Stimulated activated CD4-positive, alpha-beta T cell treated with anti-CD3 and anti-CD28 coated beads, Interleukin-15, amount 100 ng/mL, for 48 hours (primary cell): ENCODE data around the gene ST7.

Experiments used
- DNase-seq, 2 donors: peaks; one replicate each; pipeline ENCODE4 v3.0.0-alpha.2; 2020; ENCODE audit warnings: low read depth in 2 of 2

Gene ST7

GRCh38 chr7:117190746-117191435 is 237.6 kb downstream of the ST7 start:
- DNase-seq: no peak

- DNase-seq: no peak
These were observed 238.8 kb downstream of the ST7 start for GRCh38 chr7:117192108-117192507.

- no peak for DNase-seq
These were observed 240.3 kb downstream of the ST7 start for GRCh38 chr7:117193564-117193963.

GRCh38 chr7:117194445-117194844 is 241.1 kb downstream of the ST7 start:
- DNase-seq: no peak

- no peak for DNase-seq
These were observed 242.2 kb downstream of the ST7 start for GRCh38 chr7:117195361-117196029.

GRCh38 chr7:117200132-117200531 is 246.8 kb downstream of the ST7 start:
- DNase-seq: no peak

GRCh38 chr7:117200786-117201458 is 247.6 kb downstream of the ST7 start:
- DNase-seq: no peak

GRCh38 chr7:117202511-117202910 is 249.2 kb downstream of the ST7 start:
- no peak for DNase-seq

GRCh38 chr7:117203205-117203604 is 249.9 kb downstream of the ST7 start:
- no peak for DNase-seq

GRCh38 chr7:117205873-117206272 is 252.6 kb downstream of the ST7 start:
- no peak for DNase-seq

GRCh38 chr7:117208257-117208656 is 255.0 kb downstream of the ST7 start:
- no peak for DNase-seq

GRCh38 chr7:117210397-117210796 is 257.1 kb downstream of the ST7 start:
- no peak for DNase-seq

- DNase-seq: no peak
These were observed 257.6 kb downstream of the ST7 start for GRCh38 chr7:117210908-117211307.

- DNase-seq: no peak
These were observed 258.3 kb downstream of the ST7 start for GRCh38 chr7:117211614-117212013.

GRCh38 chr7:117212969-117213877 is 259.9 kb downstream of the ST7 start:
- peak in 1 of 2 donors; percentile 31 for DNase-seq

GRCh38 chr7:117216010-117216409 is 262.7 kb downstream of the ST7 start:
- DNase-seq: no peak

GRCh38 chr7:117216436-117217069 is 263.3 kb downstream of the ST7 start:
- no peak for DNase-seq

GRCh38 chr7:117217106-117218035 is 264.1 kb downstream of the ST7 start:
- DNase-seq: no peak

- no peak for DNase-seq
These were observed 265.4 kb downstream of the ST7 start for GRCh38 chr7:117218700-117219099.

- no peak for DNase-seq
These were observed 266.2 kb downstream of the ST7 start for GRCh38 chr7:117219485-117219884.
